Measurements from ENCODE around the gene RPLP2. TPM values are rescaled to one million over a fixed set of nuclear protein-coding genes. Genes with fewer than 3 reads are reported as not detected.

Gene RPLP2
- total RNA-seq, 1 donor from 2014 or later = 2,188 TPM

GRCh38 chr11:802693-803466, 6.9 kb upstream of the RPLP2 start:
- Mint-ChIP-seq H3K9me3 (ENCODE audit: unreplicated experiment) (no peaks in the 10 kb centered on the region), H3K36me3 (ENCODE audit: low read depth, unreplicated experiment) (no peaks in the 10 kb centered on the region), H3K4me1 (ENCODE audit: unreplicated experiment) (peaks cover 2% of the 10 kb centered on the region), H3K27ac (ENCODE audit: unreplicated experiment) (no peak overlapping the region), H3K27me3 (ENCODE audit: unreplicated experiment) (peaks cover 9% of the 10 kb centered on the region), H3K4me3 (ENCODE audit: unreplicated experiment) (no peak overlapping the region)
- DNase-seq (ENCODE audit: low spot score) = no peak
- no peak for TF ChIP-seq CTCF (IDR thresholded peaks at IDR 0.05; ENCODE audit: unreplicated experiment)

GRCh38 chr11:803467-803742, 6.4 kb upstream of the RPLP2 start:
- DNase-seq (ENCODE audit: low spot score) = no peak
- no peaks in the 10 kb centered on the region for H3K36me3 Mint-ChIP-seq (ENCODE audit: low read depth, unreplicated experiment)
- H3K27me3 Mint-ChIP-seq (ENCODE audit: unreplicated experiment) = peaks cover 9% of the 10 kb centered on the region
- peaks cover 3% of the 10 kb centered on the region for H3K4me1 Mint-ChIP-seq (ENCODE audit: unreplicated experiment)
- no peak overlapping the region for H3K27ac Mint-ChIP-seq (ENCODE audit: unreplicated experiment)
- H3K4me3 Mint-ChIP-seq (ENCODE audit: unreplicated experiment) = no peak overlapping the region
- TF ChIP-seq CTCF (IDR thresholded peaks at IDR 0.05; ENCODE audit: unreplicated experiment) = no peak
- H3K9me3 Mint-ChIP-seq (ENCODE audit: unreplicated experiment) = no peaks in the 10 kb centered on the region

- Mint-ChIP-seq H3K36me3 (ENCODE audit: low read depth, unreplicated experiment) (no peaks in the 10 kb centered on the region), H3K4me3 (ENCODE audit: unreplicated experiment) (peak overlapping the region; percentile 67), H3K27ac (ENCODE audit: unreplicated experiment) (no peak overlapping the region), H3K4me1 (ENCODE audit: unreplicated experiment) (peaks cover 3% of the 10 kb centered on the region), H3K9me3 (ENCODE audit: unreplicated experiment) (no peaks in the 10 kb centered on the region), H3K27me3 (ENCODE audit: unreplicated experiment) (peaks cover 9% of the 10 kb centered on the region)
- DNase-seq (ENCODE audit: low spot score) = no peak
- TF ChIP-seq CTCF (IDR thresholded peaks at IDR 0.05; ENCODE audit: unreplicated experiment) = no peak
Measured at GRCh38 chr11:803770-804598, 5.8 kb upstream of the RPLP2 start.

- H3K4me1 Mint-ChIP-seq (ENCODE audit: unreplicated experiment) = peaks cover 3% of the 10 kb centered on the region
- no peak for TF ChIP-seq CTCF (IDR thresholded peaks at IDR 0.05; ENCODE audit: unreplicated experiment)
- H3K9me3 Mint-ChIP-seq (ENCODE audit: unreplicated experiment) = no peaks in the 10 kb centered on the region
- H3K27me3 Mint-ChIP-seq (ENCODE audit: unreplicated experiment) = peaks cover 9% of the 10 kb centered on the region
- no peak for DNase-seq (ENCODE audit: low spot score)
- H3K4me3 Mint-ChIP-seq (ENCODE audit: unreplicated experiment) = peak overlapping the region; percentile 67
- H3K36me3 Mint-ChIP-seq (ENCODE audit: low read depth, unreplicated experiment) = no peaks in the 10 kb centered on the region
- no peak overlapping the region for H3K27ac Mint-ChIP-seq (ENCODE audit: unreplicated experiment)
Measured at GRCh38 chr11:804599-804964, 5.2 kb upstream of the RPLP2 start.

Measured in endothelial cell (in vitro differentiated cells).